Measurements from ENCODE around the gene C10orf71.
A peak's percentile ranks its signal among the peaks of the same experiment; 100 is the strongest.

C10orf71 gene

GRCh38 chr10:49298983-49299815 lies at the start of gene C10orf71:
Gene C10orf71, plus strand, starts transcription at chr10:49299170. Its CDS starts 23,376 bp downstream, at chr10:49322546.
- no peak for DNase-seq (ENCODE audit: low read depth)

- DNase-seq (ENCODE audit: low read depth), result no peak
These were observed 46.5 kb upstream of the C10orf71 start for GRCh38 chr10:49252313-49253034.

GRCh38 chr10:49253340-49253906 lies 45.5 kb upstream of the C10orf71 start:
- no peak for DNase-seq (ENCODE audit: low read depth)

- no peak for DNase-seq (ENCODE audit: low read depth)
These were observed 44.8 kb upstream of the C10orf71 start for GRCh38 chr10:49254150-49254549.

- DNase-seq (ENCODE audit: low read depth), result peak; percentile 42
These were observed 44.2 kb upstream of the C10orf71 start for GRCh38 chr10:49254556-49255318.

GRCh38 chr10:49255883-49256282 lies 43.1 kb upstream of the C10orf71 start:
- DNase-seq (ENCODE audit: low read depth), result no peak

GRCh38 chr10:49257154-49257553 lies 41.8 kb upstream of the C10orf71 start:
- DNase-seq (ENCODE audit: low read depth), result no peak

GRCh38 chr10:49257626-49258349 lies 41.2 kb upstream of the C10orf71 start:
- DNase-seq (ENCODE audit: low read depth), result no peak

- DNase-seq (ENCODE audit: low read depth), result no peak
These were observed 40.7 kb upstream of the C10orf71 start for GRCh38 chr10:49258350-49258683.

- DNase-seq (ENCODE audit: low read depth), result no peak
These were observed 38.2 kb upstream of the C10orf71 start for GRCh38 chr10:49260644-49261296.

- DNase-seq (ENCODE audit: low read depth), result no peak
These were observed 35.4 kb upstream of the C10orf71 start for GRCh38 chr10:49263591-49263990.

GRCh38 chr10:49264177-49264677 lies 34.7 kb upstream of the C10orf71 start:
- no peak for DNase-seq (ENCODE audit: low read depth)

- DNase-seq (ENCODE audit: low read depth), result no peak
These were observed 33.1 kb upstream of the C10orf71 start for GRCh38 chr10:49265885-49266284.

- DNase-seq (ENCODE audit: low read depth), result no peak
These were observed 30.8 kb upstream of the C10orf71 start for GRCh38 chr10:49268185-49268584.

- DNase-seq (ENCODE audit: low read depth), result no peak
These were observed 29.4 kb upstream of the C10orf71 start for GRCh38 chr10:49269523-49269922.

- DNase-seq (ENCODE audit: low read depth), result no peak
These were observed 28.4 kb upstream of the C10orf71 start for GRCh38 chr10:49270565-49270964.

- no peak for DNase-seq (ENCODE audit: low read depth)
These were observed 27.6 kb upstream of the C10orf71 start for GRCh38 chr10:49271346-49271745.

- DNase-seq (ENCODE audit: low read depth), result no peak
These were observed 26.5 kb upstream of the C10orf71 start for GRCh38 chr10:49272251-49273081.

- no peak for DNase-seq (ENCODE audit: low read depth)
These were observed 25.9 kb upstream of the C10orf71 start for GRCh38 chr10:49273082-49273465.

- no peak for DNase-seq (ENCODE audit: low read depth)
These were observed 25.3 kb upstream of the C10orf71 start for GRCh38 chr10:49273626-49274025.

Data from stimulated activated CD8-positive, alpha-beta memory T cell treated with anti-CD3 and anti-CD28 coated beads, Interleukin-4, amount 100 ng/mL, for 24 hours (primary cell).